ENCODE measurements around the gene NDUFC2.
"Not testable (repeated sequence)": the region's sequence is repeated elsewhere in the genome, so short reads cannot be mapped to it uniquely, and the experiment has no call there.

NDUFC2 gene

DNA sequence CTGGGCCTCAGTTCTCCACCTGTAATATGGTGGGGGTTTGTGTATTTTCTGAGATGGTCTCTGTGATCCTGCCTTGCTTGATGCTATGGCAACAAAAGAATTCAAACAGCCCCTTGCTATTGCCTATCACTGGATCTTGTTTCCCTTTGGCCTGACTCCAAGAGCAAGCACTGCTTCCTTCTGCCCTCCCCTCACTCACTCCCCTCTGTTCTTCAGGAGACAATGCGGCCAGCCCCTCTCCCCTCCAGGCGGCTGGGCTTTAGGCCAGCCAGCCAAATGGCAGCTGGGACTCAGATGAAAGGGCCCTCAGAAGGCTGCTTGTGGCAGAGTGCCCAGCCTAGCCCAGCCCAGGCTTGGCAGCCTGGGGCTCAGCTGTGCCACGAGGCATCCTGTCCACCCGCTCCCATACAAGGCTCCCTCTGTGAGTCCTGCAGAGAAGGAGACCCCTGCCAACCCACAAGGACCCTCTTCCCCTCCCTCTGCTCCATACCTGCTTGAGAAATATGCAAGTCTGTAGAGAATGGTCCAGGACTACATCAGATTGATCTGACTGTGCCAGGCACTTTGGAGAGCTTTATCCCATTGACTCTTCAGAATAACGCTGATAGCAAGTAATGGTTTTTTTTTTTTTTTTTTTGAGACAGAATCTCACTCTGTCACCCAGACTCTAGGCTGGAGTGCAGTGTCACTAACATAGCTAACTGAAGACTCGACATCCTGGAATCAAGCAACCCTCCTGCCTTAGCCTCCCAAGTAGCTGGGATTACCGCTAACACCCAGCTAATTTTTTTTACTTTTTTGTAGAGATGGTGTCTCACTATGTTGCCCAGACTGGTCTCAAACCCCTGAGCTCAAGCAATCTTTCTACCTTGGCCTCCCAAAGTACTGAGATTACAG lies 49.0 kb downstream of the NDUFC2 start:
- no peak for DNase-seq (ENCODE audit: low read depth)

DNA sequence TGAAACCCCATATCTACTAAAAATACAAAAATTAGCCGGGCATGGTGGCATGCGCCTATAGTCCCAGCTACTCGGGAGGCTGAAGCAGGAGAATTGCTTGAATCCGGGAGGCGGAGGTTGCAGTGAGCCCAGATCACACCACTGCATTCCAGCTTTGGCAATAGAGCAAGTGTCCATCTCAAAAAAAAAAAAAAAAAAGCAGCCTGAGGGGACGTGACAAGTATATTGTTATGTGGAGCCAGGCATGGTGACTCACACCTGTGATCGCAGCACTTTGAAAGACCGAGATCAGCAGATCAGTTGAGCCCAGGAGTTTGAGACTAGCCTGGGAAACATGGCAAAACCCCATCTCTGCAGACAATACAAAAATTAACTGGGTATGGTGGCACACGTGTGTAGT lies 51.2 kb downstream of the NDUFC2 start:
- not testable (repeated sequence) for DNase-seq (ENCODE audit: low read depth)

DNA sequence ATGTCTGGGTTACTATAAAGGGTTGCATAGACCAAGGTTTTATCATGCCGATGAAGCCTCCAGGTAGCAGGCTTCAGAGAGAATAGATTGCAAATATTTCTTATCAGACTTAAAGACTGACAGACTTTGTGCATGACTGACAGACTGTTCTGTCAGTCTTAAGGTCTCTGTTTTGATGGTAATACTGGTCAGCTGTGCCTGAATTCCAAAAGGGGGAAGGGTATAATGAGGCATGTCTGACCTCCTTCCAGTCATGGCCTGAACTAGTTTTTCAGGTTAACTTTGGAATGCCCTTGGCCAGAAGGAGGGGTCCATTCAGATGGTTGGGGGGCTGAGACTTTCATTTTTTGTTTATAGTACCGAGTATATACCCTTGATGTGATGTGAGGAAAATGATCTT lies 51.9 kb downstream of the NDUFC2 start:
- DNase-seq (ENCODE audit: low read depth): no peak

DNA sequence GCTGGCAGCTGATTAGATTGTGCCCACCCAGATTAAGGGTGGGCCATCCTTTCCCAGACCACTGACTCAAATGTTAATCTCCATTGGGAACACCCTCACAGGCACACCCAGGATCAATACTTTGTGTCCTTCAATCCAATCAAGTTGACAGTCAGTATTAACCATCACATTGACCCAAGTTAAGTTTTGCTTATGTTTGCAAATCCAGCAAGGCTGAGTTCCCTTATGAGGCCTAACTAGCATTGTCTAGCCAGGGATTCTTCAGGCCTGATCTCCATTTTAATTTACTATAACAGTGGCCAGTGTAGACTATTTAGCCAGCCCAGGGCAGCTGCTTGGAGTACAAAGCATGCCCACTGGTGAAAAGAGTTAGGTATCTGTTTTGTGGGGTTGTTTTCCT lies 54.3 kb downstream of the NDUFC2 start:
- no peak for DNase-seq (ENCODE audit: low read depth)

DNA sequence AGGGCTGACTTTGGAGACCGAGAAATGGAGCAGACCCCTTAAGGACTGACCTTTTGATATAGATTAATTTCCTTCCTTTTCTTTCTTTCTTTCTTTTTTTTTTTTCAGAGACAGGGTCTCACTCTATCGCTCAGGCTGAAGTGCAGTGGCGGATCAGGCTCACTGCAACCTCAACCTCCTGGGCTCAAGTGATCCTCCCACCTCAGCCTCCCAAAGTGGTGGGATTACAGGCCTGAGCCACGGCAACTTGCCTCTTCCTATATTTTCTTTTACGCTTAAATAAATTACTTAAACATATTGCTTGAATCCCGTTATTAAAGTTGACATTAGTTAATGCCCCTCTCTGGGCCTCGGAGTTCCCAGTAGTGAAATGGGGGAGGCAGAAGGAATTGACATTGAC lies 56.2 kb downstream of the NDUFC2 start:
- DNase-seq (ENCODE audit: low read depth): no peak

DNA sequence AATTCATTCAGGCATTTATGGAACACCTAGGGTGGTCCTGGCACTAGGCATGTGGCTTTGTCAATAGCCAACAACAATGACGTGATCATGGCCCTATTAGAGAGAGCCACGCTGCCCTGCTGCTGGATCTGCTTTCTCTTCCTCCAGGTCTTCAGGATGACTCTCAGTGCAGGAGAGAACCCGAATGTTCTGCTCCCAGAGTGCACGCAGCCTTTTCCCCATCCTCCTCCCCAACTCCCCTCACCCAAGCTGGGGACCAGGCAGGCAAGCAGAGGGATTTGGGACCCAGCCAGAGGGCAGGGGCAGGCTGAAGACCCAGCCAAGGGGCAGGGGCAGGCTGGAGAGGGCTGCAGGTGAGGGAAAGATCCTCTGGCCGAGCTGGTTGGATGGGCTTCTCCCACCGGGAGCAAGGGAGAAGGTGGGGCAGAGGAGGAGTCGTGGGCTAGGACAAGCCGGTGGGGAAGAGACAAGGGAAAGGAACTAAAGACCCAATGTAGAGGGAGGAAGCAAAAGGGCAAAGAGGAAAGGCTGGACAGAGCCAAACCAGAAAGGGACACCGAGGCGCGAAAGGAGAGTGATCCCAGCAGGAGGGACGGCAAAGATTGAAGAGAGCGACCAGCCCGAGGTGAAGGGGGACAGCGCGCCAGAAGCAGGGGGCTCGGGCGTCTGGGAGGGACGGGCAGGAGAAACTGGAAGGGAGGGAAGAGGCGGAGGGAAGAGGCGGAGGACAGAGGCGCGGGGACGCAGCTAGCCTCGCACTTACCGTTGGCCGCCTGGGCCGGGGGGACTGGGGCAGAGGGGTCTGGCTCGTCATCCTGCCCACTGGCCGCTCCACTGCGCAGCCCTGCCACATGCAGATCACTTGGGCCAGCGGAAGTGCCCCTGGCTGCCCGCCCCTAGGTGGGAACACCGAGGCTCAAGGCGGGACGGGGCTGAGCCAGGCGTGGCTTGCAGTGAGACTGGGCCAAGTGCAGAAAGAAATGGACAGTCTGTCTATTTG lies 57.0 kb downstream of the NDUFC2 start, which contains the start of gene KCTD14:
Gene KCTD14, minus strand, starts transcription at position 880 of the 1,000 bp plus-strand sequence. Its CDS starts 27 bp downstream, at position 853.
- no peak for DNase-seq (ENCODE audit: low read depth)

DNA sequence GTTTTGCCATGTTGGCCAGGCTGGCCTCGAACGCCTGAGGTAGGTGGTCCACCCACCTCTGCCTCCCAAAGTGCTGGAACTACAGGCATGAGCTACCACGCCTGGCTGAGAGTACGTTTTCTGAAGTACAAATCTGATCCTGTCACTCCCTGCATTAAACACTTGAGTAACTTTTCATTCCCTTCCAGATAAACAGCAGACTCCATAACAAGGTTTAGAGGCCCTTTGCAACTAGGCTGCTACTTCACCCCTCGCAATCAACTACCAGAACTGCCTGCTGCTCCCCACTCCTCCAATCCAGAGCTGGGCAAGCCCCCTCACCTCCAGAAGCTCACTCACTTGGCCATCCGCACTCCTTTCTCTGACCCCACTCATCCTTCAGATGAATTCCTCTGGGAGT lies 58.1 kb downstream of the NDUFC2 start:
- no peak for DNase-seq (ENCODE audit: low read depth)

DNA sequence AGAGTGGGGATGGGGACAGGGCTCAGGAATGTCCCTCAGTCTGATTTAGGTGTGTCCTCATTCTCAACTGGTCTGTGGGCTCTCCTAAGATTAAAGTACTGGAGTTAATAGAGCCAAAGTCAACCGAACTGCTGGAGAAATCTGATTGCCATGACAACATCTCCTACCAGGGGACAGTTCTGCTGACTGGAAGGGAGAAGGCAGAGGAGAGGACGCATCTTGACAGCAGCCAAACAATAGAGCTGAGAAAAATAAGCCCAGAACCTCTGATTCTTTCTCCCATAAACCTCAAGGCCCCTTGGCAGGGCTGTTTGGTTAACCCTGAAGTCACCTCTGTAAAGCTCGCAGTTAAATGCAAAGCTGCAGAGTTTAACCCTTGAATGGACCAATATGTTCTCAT lies 59.4 kb downstream of the NDUFC2 start:
- no peak for DNase-seq (ENCODE audit: low read depth)

DNA sequence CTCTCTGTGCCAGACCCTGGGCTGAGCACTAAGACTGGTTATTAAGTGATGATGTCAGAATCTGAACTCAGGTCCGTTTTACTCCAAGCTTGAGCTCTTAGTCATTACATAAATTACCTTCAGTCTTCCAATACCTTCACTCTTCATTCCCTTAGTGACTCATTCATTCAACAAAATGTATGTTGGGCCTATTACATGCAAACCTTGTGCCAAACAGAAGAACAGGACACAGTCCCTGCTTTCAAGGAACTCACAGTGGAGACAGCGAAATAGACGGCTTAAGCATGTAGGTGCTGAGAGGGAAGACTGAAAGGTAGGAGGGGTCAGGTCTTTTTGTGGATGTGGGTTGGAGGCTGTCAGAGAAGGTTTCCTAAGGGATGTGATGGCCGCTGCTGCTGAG lies 59.9 kb downstream of the NDUFC2 start:
- no peak for DNase-seq (ENCODE audit: low read depth)

Data from activated T-cell treated with anti-CD3 and anti-CD28 coated beads for 48 hours (primary cell).